Uterus (tissue), 4 donors: ENCODE results near the gene PSMA6. TPM values are rescaled to one million over a fixed set of nuclear protein-coding genes. Genes with fewer than 3 reads are reported as not detected.
A peak's percentile ranks its signal among the peaks of the same experiment; 100 is the strongest.

Source experiments
- DNase-seq, 2 donors: peaks; one replicate each; pipeline ENCODE4 v3.0.0-alpha.2; 2019 to 2020
- H3K27ac ChIP-seq, 2 donors: fragments of 200-600 bp; sonication (generic); 1 replicate in 1 of 2; 2 replicates in 1 of 2; pipeline ENCODE4 v1.5.1; 2016 to 2018
- H3K27me3 ChIP-seq, 2 donors: fragments of 200-600 bp; sonication (generic); one replicate each; pipeline ENCODE4 v1.5.1; 2018 to 2019; ENCODE audit warnings: control low read depth in 1 of 2
- H3K36me3 ChIP-seq, 2 donors: fragments of 200-600 bp; sonication (generic); one replicate each; pipeline ENCODE4 v1.5.1; 2019; ENCODE audit warnings: control low read depth in 1 of 2
- H3K4me1 ChIP-seq, 2 donors: fragments of 200-600 bp; sonication (generic); one replicate each; pipeline ENCODE4 v1.5.1; 2018 to 2019; ENCODE audit warnings: control low read depth in 1 of 2
- H3K4me3 ChIP-seq, 2 donors: fragments of 200-600 bp; sonication (generic); 1 replicate in 1 of 2; 2 replicates in 1 of 2; pipeline ENCODE4 v1.5.1; 2018 to 2019; ENCODE audit warnings: mild to moderate bottlenecking in 1 of 2
- H3K9me3 ChIP-seq, 2 donors: fragments of 200-600 bp; sonication (generic); one replicate each; pipeline ENCODE4 v1.5.1; 2019; ENCODE audit warnings: control low read depth in 1 of 2
- CTCF ChIP-seq, 4 experiments: fragments of 200-600 bp in 2 of 4; fragments of 450-650 bp in 2 of 4; sonication (generic) in 2 of 4; IDR thresholded peaks; one replicate each; pipeline ENCODE4 v1.5.1; 2016 to 2019; ENCODE audit warnings: antibody characterized with exemption in 4 of 4, mild to moderate bottlenecking in 2 of 4, moderate library complexity in 1 of 4
- POLR2A ChIP-seq, 2 donors: fragments of 450-650 bp; IDR thresholded peaks; one replicate each; pipeline ENCODE4 v1.6.1; 2016; ENCODE audit warnings: antibody characterized with exemption in 2 of 2, mild to moderate bottlenecking in 1 of 2, moderate library complexity in 1 of 2
- intact Hi-C: fragments of 100-400 bp; cut with DNase I; formaldehyde crosslinking; loops from one replicate; pipeline ENCODE4 v1.15.1; 2023; ENCODE audit warnings: low total_unique reads
- total RNA-seq, 4 donors: library from RNA; depleted of rRNA in 3 of 4; stranded (reverse); fragments of >200 nt in 3 of 4; gene quantifications; one replicate each; pipeline versions ENCODE4 v1.1.0 to v1.2.4, GENCODE V29; 2014 to 2023
- donor health status: DM: yes; HTN: yes; CAD: no.

Gene PSMA6
- total RNA-seq, 4 donors from 2014 or later, result 114 to 180 (median 142) TPM

- H3K36me3 ChIP-seq, result no peaks in the 10 kb centered on the region
- no peak for TF ChIP-seq POLR2A (IDR thresholded peaks at IDR 0.05)
- no peak for TF ChIP-seq CTCF (IDR thresholded peaks at IDR 0.05)
- no peak overlapping the region for H3K4me3 ChIP-seq
- H3K27me3 ChIP-seq, result no peaks in the 10 kb centered on the region
- DNase-seq, result no peak
- intact Hi-C loops, result no loop called here
- H3K27ac ChIP-seq, result no peak overlapping the region
- H3K9me3 ChIP-seq, result no peaks in the 10 kb centered on the region
- H3K4me1 ChIP-seq, result no peaks in the 10 kb centered on the region
Measured at GRCh38 chr14:35287431-35288013, 4.7 kb upstream of the PSMA6 start.

- Histone ChIP-seq H3K27ac (no peak overlapping the region), H3K9me3 (no peaks in the 10 kb centered on the region), H3K4me1 (peaks cover 0 to 12% of the 10 kb centered on the region in 2 donors), H3K27me3 (no peaks in the 10 kb centered on the region), H3K36me3 (no peaks in the 10 kb centered on the region), H3K4me3 (no peak overlapping the region)
- intact Hi-C loops, result no loop called here
- TF ChIP-seq POLR2A (IDR thresholded peaks at IDR 0.05) (no peak), CTCF (IDR thresholded peaks at IDR 0.05) (no peak)
- DNase-seq, result no peak
Measured at GRCh38 chr14:35289623-35290022, 2.6 kb upstream of the PSMA6 start.

GRCh38 chr14:35292770-35293561 is 784 bp downstream of the PSMA6 start:
- peaks cover 0 to 16% of the 10 kb centered on the region in 2 donors for H3K4me1 ChIP-seq
- no peak for TF ChIP-seq POLR2A (IDR thresholded peaks at IDR 0.05)

GRCh38 chr14:35295845-35296161 is 3.6 kb downstream of the PSMA6 start:
- peaks cover 0 to 16% of the 10 kb centered on the region in 2 donors for H3K4me1 ChIP-seq
- H3K27me3 ChIP-seq, result no peaks in the 10 kb centered on the region
- no peaks in the 10 kb centered on the region for H3K9me3 ChIP-seq
- no peaks in the 10 kb centered on the region for H3K36me3 ChIP-seq
- intact Hi-C loops, result no loop called here
- no peak overlapping the region for H3K4me3 ChIP-seq
- TF ChIP-seq CTCF (IDR thresholded peaks at IDR 0.05) (no peak), POLR2A (IDR thresholded peaks at IDR 0.05) (no peak)
- DNase-seq, result no peak
- H3K27ac ChIP-seq, result no peak overlapping the region

More at GRCh38 chr14:35292770-35293561, 784 bp downstream of the PSMA6 start:
- Histone ChIP-seq H3K9me3 (no peaks in the 10 kb centered on the region), H3K27me3 (no peaks in the 10 kb centered on the region), H3K4me3 (peak overlapping the region; percentile 75 to 91), H3K27ac (peak overlapping the region; percentile 81 to 82), H3K36me3 (no peaks in the 10 kb centered on the region)
- DNase-seq, result no peak
- intact Hi-C loops, result no loop called here

GRCh38 chr14:35296545-35296944 is 4.4 kb downstream of the PSMA6 start:
- no peak for DNase-seq
- Histone ChIP-seq H3K27ac (no peak overlapping the region), H3K4me1 (peaks cover 0 to 16% of the 10 kb centered on the region in 2 donors), H3K9me3 (no peaks in the 10 kb centered on the region), H3K4me3 (no peak overlapping the region), H3K36me3 (no peaks in the 10 kb centered on the region), H3K27me3 (no peaks in the 10 kb centered on the region)
- no peak for TF ChIP-seq CTCF (IDR thresholded peaks at IDR 0.05)
- intact Hi-C loops, result no loop called here
